ENCODE data around the gene RBM18. TPM values are rescaled to one million over a fixed set of nuclear protein-coding genes. Genes with fewer than 3 reads are reported as not detected.

RBM18 gene
- total RNA-seq, 4 donors from 2014 or later: 12.1 to 15.2 (median 13.7) TPM

GRCh38 chr9:122239722-122240121 is 24.9 kb downstream of the RBM18 start:
- Histone ChIP-seq H3K27ac (no peak overlapping the region), H3K9me3 (no peaks in the 10 kb centered on the region), H3K27me3 (no peaks in the 10 kb centered on the region), H3K4me1 (no peaks in the 10 kb centered on the region), H3K36me3 (peaks cover 41 to 44% of the 10 kb centered on the region in 2 donors), H3K4me3 (replicated peaks in 1 of 3) (no peak overlapping the region)
- DNase-seq: no peak
- no peak for TF ChIP-seq POLR2A (IDR thresholded peaks at IDR 0.05)
- no peak for TF ChIP-seq CTCF (IDR thresholded peaks at IDR 0.05)
- intact Hi-C loops (cut with DNase I): no loop called here
- 83 to 90% methylated on average over 5 of the region's 5 CpGs for WGBS, 2 donors

GRCh38 chr9:122236681-122237080 is 28.0 kb downstream of the RBM18 start:
- H3K36me3 ChIP-seq: peaks cover 15 to 16% of the 10 kb centered on the region in 2 donors
- H3K4me3 ChIP-seq (replicated peaks in 1 of 3): no peak overlapping the region
- intact Hi-C loops (cut with DNase I): no loop called here
- TF ChIP-seq CTCF (IDR thresholded peaks at IDR 0.05) (no peak), POLR2A (IDR thresholded peaks at IDR 0.05) (no peak)
- WGBS, 2 donors: 75 to 83% methylated on average over 10 of the region's 10 CpGs
- no peak for DNase-seq
- H3K9me3 ChIP-seq: no peaks in the 10 kb centered on the region
- no peak overlapping the region for H3K27ac ChIP-seq
- H3K27me3 ChIP-seq: no peaks in the 10 kb centered on the region
- H3K4me1 ChIP-seq: no peaks in the 10 kb centered on the region

GRCh38 chr9:122234022-122234748 is 30.5 kb downstream of the RBM18 start:
- Histone ChIP-seq H3K9me3 (no peaks in the 10 kb centered on the region), H3K4me3 (replicated peaks in 1 of 3) (no peak overlapping the region), H3K27ac (no peak overlapping the region), H3K27me3 (peaks cover 5% of the 10 kb centered on the region), H3K36me3 (no peaks in the 10 kb centered on the region), H3K4me1 (no peaks in the 10 kb centered on the region)
- 88 to 90% methylated on average over 7 of the region's 7 CpGs for WGBS, 2 donors
- no peak for DNase-seq
- TF ChIP-seq POLR2A (IDR thresholded peaks at IDR 0.05): no peak
- no peak for TF ChIP-seq CTCF (IDR thresholded peaks at IDR 0.05)
- intact Hi-C loops (cut with DNase I): no loop called here

GRCh38 chr9:122232796-122233306 is 31.8 kb downstream of the RBM18 start:
- Histone ChIP-seq H3K4me1 (peaks cover 8 to 12% of the 10 kb centered on the region in 2 donors), H3K4me3 (replicated peaks in 1 of 3) (no peak overlapping the region), H3K27me3 (peaks cover 8% of the 10 kb centered on the region), H3K36me3 (no peaks in the 10 kb centered on the region), H3K27ac (no peak overlapping the region), H3K9me3 (no peaks in the 10 kb centered on the region)
- TF ChIP-seq POLR2A (IDR thresholded peaks at IDR 0.05) (no peak), CTCF (IDR thresholded peaks at IDR 0.05) (no peak)
- intact Hi-C loops (cut with DNase I): no loop called here
- WGBS, 2 donors: 69 to 74% methylated on average over 6 of the region's 6 CpGs
- no peak for DNase-seq

GRCh38 chr9:122229485-122229837 is 35.2 kb downstream of the RBM18 start:
- Histone ChIP-seq H3K27ac (no peak overlapping the region), H3K4me1 (peaks cover 12 to 37% of the 10 kb centered on the region in 2 donors), H3K9me3 (no peaks in the 10 kb centered on the region), H3K4me3 (replicated peaks in 1 of 3) (no peak overlapping the region), H3K36me3 (no peaks in the 10 kb centered on the region), H3K27me3 (peaks cover 33% of the 10 kb centered on the region)
- intact Hi-C loops (cut with DNase I): no loop called here
- no peak for DNase-seq
- TF ChIP-seq CTCF (IDR thresholded peaks at IDR 0.05): no peak
- TF ChIP-seq POLR2A (IDR thresholded peaks at IDR 0.05): no peak
- 42 to 44% methylated on average over 4 of the region's 4 CpGs for WGBS, 2 donors
